Suprapubic skin (tissue), 3 donors: ENCODE data around the gene DTD1.

Source experiments
- EP300 ChIP-seq: sonication (generic); formaldehyde crosslinking; IDR thresholded peaks from one replicate; pipeline ENCODE4 v1.6.1; 2017; ENCODE audit warnings: antibody characterized with exemption
- POLR2A ChIP-seq, 2 donors: fragments of 450-650 bp; IDR thresholded peaks; one replicate each; pipeline ENCODE4 v1.6.1; 2017; ENCODE audit warnings: antibody characterized with exemption in 2 of 2, mild to moderate bottlenecking in 2 of 2, moderate library complexity in 2 of 2
- TF ChIP-seq, protein P1 (sequence below), 2 donors: fragments of 200-600 bp in 1 of 2; fragments of 450-650 bp in 1 of 2; sonication (generic) in 1 of 2; IDR thresholded peaks; one replicate each; pipeline ENCODE4 v1.5.1; 2016 to 2019; ENCODE audit warnings: antibody characterized with exemption in 2 of 2, mild to moderate bottlenecking in 1 of 2, moderate library complexity in 1 of 2

- TF ChIP-seq EP300 (no peak), POLR2A (IDR thresholded peaks at IDR 0.05) (no peak)
- TF ChIP-seq, protein P1, sequence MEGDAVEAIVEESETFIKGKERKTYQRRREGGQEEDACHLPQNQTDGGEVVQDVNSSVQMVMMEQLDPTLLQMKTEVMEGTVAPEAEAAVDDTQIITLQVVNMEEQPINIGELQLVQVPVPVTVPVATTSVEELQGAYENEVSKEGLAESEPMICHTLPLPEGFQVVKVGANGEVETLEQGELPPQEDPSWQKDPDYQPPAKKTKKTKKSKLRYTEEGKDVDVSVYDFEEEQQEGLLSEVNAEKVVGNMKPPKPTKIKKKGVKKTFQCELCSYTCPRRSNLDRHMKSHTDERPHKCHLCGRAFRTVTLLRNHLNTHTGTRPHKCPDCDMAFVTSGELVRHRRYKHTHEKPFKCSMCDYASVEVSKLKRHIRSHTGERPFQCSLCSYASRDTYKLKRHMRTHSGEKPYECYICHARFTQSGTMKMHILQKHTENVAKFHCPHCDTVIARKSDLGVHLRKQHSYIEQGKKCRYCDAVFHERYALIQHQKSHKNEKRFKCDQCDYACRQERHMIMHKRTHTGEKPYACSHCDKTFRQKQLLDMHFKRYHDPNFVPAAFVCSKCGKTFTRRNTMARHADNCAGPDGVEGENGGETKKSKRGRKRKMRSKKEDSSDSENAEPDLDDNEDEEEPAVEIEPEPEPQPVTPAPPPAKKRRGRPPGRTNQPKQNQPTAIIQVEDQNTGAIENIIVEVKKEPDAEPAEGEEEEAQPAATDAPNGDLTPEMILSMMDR (IDR thresholded peaks at IDR 0.05), result no peak
These were observed 207.5 kb downstream of the DTD1 start for GRCh38 chr20:18795366-18795765.
